A549 treated with GW870086 at 1 μM for 4 hours (cell line): ENCODE data around the gene GP1BB. TPM values are rescaled to one million over a fixed set of nuclear protein-coding genes. Genes with fewer than 3 reads are reported as not detected.

ENCODE experiments used
- total RNA-seq: library from RNA; stranded (reverse); fragments of 200-300 nt; extraction: Qiagen RNA extraction; gene quantifications from 5 replicates; pipeline ENCODE4 v1.2.3, GENCODE V29; 2022; ENCODE audit warnings: low read depth

The GP1BB gene
- 0.45 to 1.9 TPM (median 1.5 TPM) in 5 replicates for total RNA-seq

DNA sequence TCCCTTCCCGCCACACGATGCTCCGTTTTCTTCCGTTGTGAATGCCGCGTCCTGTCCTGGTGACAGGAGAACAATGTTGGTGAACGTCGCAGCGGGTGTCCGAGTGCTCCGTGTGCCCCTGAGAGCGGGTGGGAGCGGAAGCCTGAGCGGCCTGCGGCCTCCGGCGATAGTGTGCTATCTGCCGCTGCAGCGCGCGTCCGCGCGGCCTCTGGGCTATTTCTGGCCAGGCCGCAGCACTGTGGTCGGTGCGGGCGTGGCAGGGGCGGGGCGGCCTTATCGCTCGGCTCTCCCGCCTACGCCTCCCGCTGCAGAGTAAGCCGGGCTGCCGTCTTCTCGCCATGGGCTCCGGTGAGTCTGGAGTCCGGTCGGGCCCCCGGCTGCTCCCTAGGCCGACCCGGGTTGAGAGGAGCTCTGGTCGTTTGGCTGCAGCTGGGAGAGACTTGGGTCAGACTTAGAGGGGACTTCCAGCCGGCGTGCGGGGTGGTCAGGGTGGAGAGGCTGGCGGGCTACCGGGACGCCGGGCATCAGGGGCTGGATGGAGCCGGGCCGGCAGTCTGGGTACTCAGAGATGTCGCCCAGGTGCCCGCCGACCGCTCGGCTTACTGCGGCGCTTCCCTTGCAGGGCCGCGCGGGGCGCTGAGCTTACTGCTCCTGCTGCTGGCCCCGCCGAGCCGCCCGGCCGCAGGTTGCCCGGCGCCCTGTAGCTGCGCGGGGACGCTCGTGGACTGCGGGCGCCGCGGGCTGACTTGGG, at the start of gene GP1BB:
Gene GP1BB (plus strand): TSS at position 308 of the 751 bp plus-strand sequence. CDS start 31 bp downstream, at position 339.

DNA sequence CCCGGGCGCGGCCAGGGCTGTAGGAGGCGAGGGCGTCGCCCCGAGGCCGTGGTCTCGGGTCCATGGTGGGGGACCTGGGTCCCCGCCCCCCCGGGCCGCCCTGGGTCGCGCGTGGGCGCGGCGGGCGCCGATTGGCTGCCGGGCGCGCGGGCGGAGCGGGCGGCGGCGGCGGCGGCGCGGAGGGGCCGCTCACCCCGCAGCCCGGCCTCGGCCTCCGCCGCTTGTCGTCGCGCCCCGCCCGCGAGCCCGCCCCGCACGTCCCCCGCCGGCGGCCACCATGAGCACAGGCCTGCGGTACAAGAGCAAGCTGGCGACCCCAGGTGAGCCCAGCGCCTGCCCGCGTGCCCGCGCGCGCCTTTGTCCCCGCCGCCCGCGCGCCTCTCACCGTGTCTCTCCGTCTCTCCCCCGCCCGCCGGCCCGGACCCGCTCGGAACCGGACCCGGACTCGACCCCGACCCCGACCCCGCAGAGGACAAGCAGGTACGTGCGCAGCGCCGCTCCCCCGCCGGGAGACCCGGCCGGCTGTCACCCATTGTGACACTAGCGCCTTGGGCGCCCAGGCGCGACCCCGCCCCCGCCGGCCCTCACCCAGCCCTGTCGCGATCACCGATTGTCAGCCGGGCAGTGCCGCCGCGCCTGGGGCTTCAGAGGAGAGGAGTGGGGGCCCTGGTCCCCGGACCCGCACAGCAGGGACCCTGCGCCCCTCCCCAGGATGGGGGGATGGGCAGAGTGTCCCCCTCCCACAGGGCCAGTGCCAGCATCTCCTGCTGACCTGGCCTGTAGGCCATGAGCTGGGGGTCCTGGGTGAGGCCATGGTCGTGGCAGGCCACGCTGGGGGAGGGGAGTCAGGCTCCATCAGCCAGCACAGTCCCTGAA, 8.8 kb upstream of the GP1BB start, which contains the start of gene SEPTIN5:
Gene SEPTIN5 (plus strand): TSS at position 192 of the 876 bp plus-strand sequence. CDS start 86 bp downstream, at position 278.

DNA sequence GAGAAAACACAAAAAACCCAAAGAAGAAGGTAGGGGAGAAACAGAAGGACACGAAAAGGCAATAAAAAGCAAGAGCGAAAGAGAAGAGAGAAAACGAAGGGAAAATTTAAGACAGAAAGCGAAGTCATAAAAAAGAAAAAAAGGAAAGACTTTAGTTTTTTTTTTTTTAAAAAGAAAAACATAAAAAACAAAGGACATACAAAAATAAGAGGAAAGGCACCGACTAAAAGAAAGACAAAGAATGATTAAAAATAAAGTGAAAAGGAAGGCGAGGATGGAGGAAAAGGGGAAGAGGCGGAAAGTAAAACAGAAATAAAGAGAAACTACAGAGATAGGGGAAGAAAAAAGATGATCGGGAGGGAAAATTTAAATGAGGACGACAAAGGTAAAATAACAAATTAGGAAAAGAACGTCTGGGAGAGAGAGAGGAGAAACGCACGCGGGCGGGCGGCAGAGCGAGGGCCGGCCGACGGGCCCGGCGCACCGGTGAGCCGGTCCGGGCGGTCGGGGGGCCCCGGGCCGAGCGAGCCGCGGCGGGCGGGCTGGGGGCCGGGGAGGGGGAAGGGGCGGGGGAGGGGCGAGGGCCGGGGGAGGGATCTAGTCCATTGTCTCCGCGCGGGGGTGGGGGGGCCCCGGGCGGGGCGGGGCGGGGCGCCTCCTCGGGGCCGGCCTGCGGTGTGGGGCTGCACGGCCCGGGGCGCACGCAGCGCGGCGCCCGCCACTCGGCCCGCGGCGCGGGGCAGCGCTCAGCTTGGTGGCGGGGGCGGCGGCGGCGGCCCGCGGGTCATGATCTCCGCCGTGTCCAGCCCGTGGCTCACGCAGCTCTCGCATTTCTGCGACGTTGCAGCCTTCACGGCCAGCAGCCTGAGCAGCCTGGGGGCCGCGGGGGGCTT, 37.0 kb downstream of the GP1BB start, which contains the start of gene TBX1:
Gene TBX1 (plus strand): TSS at position 721 of the 893 bp plus-strand sequence. CDS start 66 bp downstream, at position 787.

Other genes starting within 250 kb of the GP1BB start
- 88.1 to 103 TPM (median 98.9 TPM) in 5 replicates for gene UFD1, start 244.3 kb upstream of the GP1BB start, total RNA-seq
- gene CDC45, start 243.6 kb upstream of the GP1BB start, total RNA-seq: 24.0 to 27.8 TPM (median 26.5 TPM) in 5 replicates
- gene CLDN5, start 199.1 kb upstream of the GP1BB start, total RNA-seq: not detected in 5 replicates
- gene SEPTIN5, start 9.0 kb upstream of the GP1BB start, total RNA-seq: 7.0 to 10.2 TPM (median 9.5 TPM) in 5 replicates
- 2.2 to 4.7 TPM (median 4.2 TPM) in 5 replicates for gene TBX1, start 37.2 kb downstream of the GP1BB start, total RNA-seq
- 15.4 to 19.6 TPM (median 18.4 TPM) in 5 replicates for gene GNB1L, start 131.3 kb downstream of the GP1BB start, total RNA-seq
- gene RTL10, start 131.3 kb downstream of the GP1BB start, total RNA-seq: 5.0 to 8.4 TPM (median 7.8 TPM) in 5 replicates
- 121 to 166 TPM (median 154 TPM) in 5 replicates for gene COMT, start 218.2 kb downstream of the GP1BB start, total RNA-seq
- gene TXNRD2, start 218.3 kb downstream of the GP1BB start, total RNA-seq: 26.1 to 43.0 TPM (median 34.7 TPM) in 5 replicates